Mammary epithelial cell (primary cell): Measurements from ENCODE around the gene HLA-DQB1.

Experiments
- EZH2 ChIP-seq: IDR thresholded peaks from 2 replicates; pipeline ENCODE4 v1.6.1; 2012; ENCODE audit warnings: low read length, inconsistent platforms, borderline replicate concordance
- TF ChIP-seq, protein P1 (sequence below), 2 donors: IDR thresholded peaks in 1 of 2; conservative IDR thresholded peaks in 1 of 2; 2 replicates each; pipeline ENCODE4 v1.5.1; 2011 to 2012; ENCODE audit warnings: inconsistent platforms in 2 of 2, low read length in 2 of 2, mild to moderate bottlenecking in 2 of 2, control low read depth in 1 of 2, low read depth in 1 of 2; ENCODE audit not compliant: insufficient read depth in 1 of 2; ENCODE audit errors: extremely low read depth in 1 of 2

DNA sequence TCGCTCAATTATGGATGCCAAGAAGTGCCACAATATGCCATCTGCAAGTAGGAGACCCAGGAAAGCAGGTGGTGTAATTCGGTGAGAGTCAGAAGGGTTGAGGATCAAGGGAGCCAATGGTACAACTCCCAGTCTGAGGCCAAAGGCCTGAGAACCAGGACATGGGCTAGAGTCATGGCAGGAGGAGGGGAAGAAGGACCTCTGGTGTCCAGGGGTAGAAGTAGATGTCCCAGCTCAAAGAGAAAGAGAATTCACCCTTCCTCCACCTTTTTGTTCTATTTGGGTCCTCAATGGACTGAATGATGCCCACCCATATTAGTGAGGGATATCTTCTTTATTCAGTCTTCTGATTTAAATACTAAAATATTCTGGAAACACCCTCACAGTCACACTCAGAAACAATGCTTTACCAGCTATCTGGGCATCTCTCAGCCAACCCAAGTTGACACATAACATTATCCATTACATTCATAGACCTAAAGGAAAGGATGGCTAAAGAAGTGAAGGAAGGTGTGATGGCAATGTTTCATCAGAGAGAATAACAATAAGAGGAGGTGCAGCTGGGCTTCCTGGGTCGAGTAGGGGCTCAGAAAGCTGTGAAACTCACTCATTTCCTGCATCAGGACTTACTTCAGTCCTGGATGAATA is 50.4 kb downstream of the HLA-DQB1 start:
- TF ChIP-seq, protein P1, sequence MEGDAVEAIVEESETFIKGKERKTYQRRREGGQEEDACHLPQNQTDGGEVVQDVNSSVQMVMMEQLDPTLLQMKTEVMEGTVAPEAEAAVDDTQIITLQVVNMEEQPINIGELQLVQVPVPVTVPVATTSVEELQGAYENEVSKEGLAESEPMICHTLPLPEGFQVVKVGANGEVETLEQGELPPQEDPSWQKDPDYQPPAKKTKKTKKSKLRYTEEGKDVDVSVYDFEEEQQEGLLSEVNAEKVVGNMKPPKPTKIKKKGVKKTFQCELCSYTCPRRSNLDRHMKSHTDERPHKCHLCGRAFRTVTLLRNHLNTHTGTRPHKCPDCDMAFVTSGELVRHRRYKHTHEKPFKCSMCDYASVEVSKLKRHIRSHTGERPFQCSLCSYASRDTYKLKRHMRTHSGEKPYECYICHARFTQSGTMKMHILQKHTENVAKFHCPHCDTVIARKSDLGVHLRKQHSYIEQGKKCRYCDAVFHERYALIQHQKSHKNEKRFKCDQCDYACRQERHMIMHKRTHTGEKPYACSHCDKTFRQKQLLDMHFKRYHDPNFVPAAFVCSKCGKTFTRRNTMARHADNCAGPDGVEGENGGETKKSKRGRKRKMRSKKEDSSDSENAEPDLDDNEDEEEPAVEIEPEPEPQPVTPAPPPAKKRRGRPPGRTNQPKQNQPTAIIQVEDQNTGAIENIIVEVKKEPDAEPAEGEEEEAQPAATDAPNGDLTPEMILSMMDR (conservative IDR thresholded peaks at IDR 0.05 in 1 of 2, IDR thresholded peaks at IDR 0.05 in 1 of 2; ENCODE audit: extremely low read depth in 1 of 2, insufficient read depth in 1 of 2, low read depth in 1 of 2, low read length in 2 of 2): no peak
- no peak for TF ChIP-seq EZH2
